Embryonic facial prominence (tissue), 1 donor: ENCODE results near the gene DNLZ.

Experiments
- DNase-seq: peaks from one replicate; pipeline ENCODE4 v3.0.0-alpha.2; 2016; ENCODE audit errors: extremely low spot score

DNLZ gene

DNA sequence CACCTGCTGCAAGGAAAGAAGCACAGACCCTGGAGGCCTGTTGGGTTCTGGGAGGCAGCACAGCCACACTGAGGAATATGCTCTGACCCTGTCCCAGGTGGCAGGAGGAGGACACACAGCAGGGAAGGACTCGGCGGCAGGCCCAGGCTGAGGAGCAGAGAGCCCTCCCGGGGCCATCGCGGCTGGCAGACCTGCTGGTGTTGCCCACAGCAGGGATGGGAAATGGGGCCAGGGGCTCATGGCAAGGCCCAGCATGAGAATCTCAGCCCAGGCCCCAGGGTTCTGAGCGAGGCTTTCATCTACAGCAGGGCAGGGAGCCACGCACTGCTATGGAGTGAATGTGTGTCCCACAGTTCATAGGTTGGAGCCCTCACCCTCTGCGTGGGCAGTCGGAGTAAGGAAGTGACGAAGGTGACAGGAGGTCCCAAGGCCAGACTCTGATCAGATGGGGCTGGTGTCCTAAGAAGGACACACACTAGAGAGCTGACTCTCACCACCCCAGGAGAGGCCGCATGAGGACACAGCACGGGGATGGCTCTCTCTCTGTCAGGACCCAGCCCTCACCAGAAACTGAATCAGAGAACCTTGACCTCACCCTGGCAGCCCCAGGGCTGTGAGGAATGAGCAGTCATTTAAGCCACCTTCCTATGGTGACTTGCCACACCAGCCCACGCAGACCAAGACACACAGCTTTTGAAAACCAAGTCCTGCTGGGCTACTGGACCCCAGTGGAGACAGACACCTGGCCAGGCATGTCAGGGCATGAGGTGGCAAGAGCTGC is 46.5 kb downstream of the DNLZ start:
- no peak for DNase-seq

DNA sequence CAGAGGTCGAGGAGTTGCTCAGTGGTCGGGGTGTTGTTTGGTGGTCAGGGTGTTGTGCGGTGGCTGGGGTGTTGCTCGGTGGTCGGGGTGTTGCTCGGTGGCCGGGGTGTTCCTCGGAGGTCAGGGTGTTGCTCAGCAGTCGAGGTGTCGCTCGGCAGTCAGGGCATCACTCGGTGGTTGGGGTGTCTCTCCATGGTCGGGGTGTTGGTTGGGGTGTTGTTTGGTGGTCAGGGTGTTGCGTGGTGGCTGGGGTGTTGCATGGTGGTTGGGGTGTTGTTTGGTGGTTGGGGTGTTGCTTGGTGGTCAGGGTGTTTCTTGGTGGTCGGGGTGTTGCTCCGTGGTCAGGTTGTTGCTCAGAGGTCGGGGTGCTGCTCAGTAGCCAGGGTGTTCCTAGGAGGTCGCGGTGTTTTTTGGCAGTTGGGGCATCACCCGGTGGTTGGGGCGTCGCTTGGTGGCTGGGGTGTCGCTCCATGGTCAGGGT is 47.2 kb downstream of the DNLZ start:
- DNase-seq = no peak

DNA sequence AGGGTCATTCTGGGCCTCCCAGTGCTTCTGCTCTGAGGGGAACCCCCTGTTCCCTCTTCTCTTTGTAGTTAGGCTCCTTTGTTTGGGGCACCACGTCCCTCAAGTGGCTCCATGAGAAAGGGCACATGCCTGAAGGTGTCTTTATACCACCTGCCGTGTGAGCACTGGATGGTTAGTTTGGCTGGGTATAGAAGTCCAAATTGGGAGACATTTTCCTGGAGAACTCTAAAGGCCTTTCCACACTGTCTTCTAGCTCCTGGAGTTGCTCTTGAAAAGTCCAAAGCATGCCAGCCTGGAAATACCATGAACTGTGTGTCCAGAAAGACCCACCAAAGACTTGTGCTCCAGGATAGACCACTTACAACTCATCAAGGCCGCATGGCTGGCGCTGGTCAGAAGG is 48.6 kb downstream of the DNLZ start:
- no peak for DNase-seq

DNA sequence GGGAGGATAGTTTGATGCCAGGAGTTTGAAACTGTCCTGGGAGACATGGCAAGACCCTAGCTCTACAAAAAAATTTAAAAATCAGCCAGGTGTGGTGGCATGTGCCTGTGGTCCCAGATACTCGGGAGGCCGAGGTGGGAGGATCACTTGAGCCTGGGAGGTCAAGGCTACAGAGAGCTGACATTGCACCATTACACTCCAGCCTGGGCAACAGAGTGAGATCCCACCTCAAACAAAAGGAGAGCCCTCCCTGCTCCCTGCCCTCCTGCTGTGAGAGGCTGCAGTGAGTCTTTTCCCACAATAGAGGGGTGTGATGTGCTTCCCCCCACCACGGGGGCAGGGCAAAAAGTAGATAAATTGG is 49.5 kb downstream of the DNLZ start:
- no peak for DNase-seq

DNA sequence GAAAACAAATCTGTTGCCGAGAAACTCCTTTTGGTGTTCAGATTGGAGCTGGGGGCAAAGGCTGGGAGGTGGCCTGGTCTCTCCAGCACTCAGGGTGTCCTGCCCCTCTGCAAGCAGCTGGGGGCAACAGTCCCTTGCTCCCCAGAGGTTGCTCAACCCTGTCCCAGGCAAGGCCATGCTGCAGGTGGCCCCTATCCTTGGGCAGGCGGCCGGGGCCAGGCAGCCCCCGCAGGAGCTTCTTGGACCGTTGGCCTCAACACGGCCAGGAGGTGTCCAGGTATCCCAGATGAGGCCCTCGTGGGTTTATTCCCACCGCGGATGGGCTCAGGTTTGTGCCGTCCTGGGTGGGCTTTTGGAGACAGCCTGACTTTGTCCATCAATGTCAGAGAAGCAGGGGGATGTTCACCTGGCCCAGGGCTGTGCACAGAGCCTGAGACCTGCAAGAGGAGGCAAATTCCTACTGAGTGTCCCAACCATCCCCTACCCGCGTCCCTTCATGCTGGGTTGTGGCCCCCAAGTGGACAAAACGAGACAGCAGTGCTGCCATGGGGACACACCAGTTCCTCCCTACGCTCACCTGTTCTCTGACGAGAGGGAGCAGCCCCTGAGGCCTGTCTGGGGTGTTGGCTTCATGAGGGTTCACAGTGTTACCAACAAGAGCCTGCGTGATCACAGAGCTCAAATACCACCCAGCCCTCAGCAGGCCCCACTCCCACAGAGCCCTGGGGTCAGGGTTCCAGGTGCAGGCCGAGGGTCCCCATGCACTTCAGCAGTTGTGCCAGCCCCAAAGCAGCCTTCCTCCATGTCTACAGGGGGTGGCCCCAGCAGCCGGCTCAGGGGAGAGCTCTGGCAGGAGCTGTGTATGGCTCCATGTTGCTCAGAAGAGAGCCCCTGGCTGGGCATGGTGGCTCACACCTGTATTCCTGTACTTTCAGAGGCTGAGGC is 50.2 kb downstream of the DNLZ start:
- no peak for DNase-seq

DNA sequence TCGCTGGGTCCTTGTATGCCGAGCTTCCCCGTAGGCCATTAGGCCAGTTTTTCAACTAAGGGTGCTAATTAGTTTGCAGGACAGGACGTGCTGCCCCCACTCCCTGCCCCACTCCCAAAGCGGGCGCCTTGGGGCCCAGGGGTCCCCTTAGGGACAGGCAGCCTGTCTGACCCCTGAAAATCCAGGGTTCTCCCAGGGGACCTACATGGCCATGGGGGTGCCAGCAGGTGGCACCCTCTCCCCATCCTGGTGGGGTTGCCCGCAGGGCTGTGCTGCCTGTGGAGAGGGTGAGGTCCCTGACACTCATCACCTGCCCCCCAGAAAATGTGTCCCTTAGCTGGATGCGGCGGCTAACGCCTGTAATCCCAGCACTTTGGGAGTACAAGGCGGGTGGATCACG is 51.1 kb downstream of the DNLZ start:
- no peak for DNase-seq

DNA sequence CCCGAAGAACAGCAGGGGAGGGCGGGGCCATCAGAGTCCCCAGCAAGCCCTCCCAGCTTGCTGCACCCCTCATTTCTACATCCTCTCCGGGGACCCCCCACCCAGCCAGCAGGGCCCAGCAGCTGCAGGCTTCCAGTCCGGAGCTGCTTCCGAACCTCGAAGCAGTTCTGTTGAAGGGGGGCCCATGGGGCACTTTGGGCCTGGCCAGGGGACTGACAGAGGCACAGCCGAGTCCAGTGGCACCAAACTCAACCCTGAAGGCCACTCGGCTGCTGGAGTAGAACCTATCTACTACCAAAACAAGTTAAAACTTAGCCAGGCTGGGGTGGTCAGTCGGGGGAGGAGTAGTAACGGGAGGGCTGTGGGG is 51.6 kb downstream of the DNLZ start:
- DNase-seq = no peak

DNA sequence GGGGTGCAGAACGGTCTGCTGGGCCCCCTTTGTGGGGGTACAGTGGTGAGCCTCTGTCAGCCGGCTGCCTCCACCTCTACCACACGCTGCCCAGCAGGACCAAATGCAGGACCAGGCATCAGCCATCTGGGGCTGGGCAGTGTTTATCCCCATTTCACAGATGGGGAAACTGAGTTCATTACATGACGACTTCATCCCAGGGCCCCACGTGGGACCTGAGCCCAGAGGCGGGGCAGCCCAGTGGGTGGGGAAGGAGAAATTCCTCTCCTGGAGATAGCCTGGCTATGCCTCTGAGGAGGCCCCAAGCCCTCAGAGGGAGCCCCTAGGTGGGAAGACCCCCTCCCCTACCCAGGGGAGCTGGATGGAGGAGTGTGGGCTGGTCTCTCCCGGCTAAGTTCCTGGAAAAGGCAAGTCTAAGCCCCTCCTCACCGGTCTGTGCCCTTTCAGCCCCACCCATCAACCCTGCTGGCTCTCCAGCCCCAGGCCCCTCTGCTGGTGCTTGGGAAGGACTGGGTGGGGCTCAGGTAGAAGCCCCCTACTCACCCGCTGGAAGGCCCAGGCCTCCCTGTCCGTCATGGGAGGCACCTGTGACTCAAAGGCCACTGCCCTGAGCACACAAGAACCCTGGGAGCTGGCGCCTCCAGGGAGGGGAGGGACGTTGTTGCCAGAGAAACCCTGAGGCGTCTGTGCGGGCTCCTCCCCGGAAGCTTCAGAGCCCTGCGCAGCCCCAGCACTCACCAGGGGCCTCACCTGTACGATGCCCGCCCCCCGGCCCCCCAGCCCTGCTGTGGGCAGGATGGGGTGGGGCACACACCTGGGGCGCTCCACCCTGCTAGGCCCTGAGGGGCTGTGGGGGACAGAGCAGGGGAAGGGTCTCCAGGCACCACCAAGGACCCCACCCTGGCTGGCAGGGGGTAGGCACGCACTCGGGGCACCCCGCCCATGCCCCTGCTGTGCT is 52.2 kb downstream of the DNLZ start:
- DNase-seq = peak; percentile 44

DNA sequence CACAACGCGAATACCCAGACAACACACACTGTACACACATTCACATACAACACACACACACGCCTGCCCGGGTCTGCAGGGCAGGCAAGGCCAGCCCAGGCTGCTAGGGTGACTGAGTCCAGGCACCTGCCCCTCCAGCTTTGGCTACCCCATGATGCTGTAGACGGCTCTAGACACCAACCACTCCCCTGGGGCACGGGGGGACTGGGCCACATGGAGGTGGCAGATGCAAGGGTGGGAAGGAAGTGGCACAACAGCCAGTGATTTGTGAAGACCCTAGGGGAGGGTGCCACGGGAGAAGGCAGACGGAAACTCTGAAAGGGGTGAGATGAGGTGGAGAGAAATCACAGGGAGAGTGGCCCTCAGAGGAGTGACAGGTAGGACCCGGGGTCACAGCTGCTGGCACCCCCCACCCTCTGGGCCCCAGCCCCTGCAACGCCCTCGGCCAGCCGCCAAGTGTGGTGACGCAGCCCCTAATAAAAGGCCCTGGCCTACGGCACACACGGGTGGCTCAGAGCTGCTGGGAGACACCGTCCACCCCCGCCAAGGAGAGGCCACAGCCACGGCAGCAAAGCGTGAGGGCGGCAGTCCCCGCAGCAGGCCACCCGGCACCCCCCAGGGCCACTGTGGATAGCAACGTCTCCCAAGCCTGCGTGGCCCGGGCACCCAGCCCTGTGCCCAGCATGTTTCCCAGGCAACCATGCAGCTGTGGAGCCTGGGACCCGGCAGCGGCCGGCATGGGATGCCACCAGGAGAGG is 53.1 kb downstream of the DNLZ start:
- DNase-seq = no peak

DNA sequence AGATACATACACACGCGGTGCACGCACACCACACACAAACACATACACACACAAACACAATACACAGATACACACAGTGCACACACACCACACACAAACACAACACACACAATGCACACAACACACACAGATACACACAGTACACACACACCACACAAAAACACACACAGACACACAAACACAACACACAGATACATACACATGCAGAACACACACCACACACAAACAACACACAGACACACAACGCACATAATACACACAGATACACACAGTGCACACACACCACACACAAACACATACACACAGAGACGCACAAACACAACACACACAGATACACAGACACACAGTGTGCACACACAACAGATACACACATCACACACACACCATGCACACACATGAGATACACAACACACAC is 53.7 kb downstream of the DNLZ start:
- no peak for DNase-seq
